DND-41 (cell line): Measurements from ENCODE around the gene PCK2.

Experiments used
- ATAC-seq: fragments of 200-7000 bp; cut with Tn5 transposase; 3 replicates; pipeline ENCODE4 v1.9.1; 2021; ENCODE audit warnings: low read depth; ENCODE audit not compliant: insufficient read depth
- DNase-seq: peaks from one replicate; pipeline ENCODE4 v3.0.0-alpha.2; 2020
- H2AFZ ChIP-seq: 2 replicates; pipeline ENCODE4 v1.6.0; 2012; ENCODE audit warnings: low read depth, low read length
- H3K27ac ChIP-seq: 2 replicates; pipeline ENCODE4 v1.5.1; 2012; ENCODE audit warnings: low read length, inconsistent platforms
- H3K27me3 ChIP-seq: fragments of 200-600 bp; sonication (generic); 2 replicates; pipeline ENCODE4 v1.6.0; 2012; ENCODE audit warnings: low read length, mild to moderate bottlenecking, inconsistent platforms; ENCODE audit not compliant: insufficient read depth, poor library complexity
- H3K36me3 ChIP-seq: 2 replicates; pipeline ENCODE4 v1.5.1; 2012; ENCODE audit warnings: low read length, inconsistent platforms; ENCODE audit not compliant: insufficient read depth
- H3K4me1 ChIP-seq: 2 replicates; pipeline ENCODE4 v1.5.1; 2012; ENCODE audit warnings: mild to moderate bottlenecking, low read length; ENCODE audit not compliant: insufficient read depth
- H3K4me2 ChIP-seq: 2 replicates; pipeline ENCODE4 v1.6.0; 2012; ENCODE audit warnings: mild to moderate bottlenecking, moderate library complexity, low read length, inconsistent platforms; ENCODE audit not compliant: insufficient read depth
- H3K4me3 ChIP-seq, 2 experiments: fragments of 200-600 bp in 1 of 2; shearing (Covaris generic) in 1 of 2; 2 replicates each; pipeline ENCODE4 v1.5.1; 2012 to 2016; ENCODE audit warnings: inconsistent platforms in 2 of 2, low read length in 2 of 2, mild to moderate bottlenecking in 2 of 2, low read depth in 1 of 2, moderate library complexity in 1 of 2
- H3K79me2 ChIP-seq: 2 replicates; pipeline ENCODE4 v1.6.0; 2012; ENCODE audit warnings: low read length, inconsistent platforms; ENCODE audit not compliant: insufficient read depth
- H3K9ac ChIP-seq: 2 replicates; pipeline ENCODE4 v1.6.0; 2012; ENCODE audit warnings: low read depth, mild to moderate bottlenecking, inconsistent platforms, low read length, moderate library complexity
- H3K9me3 ChIP-seq: 2 replicates; pipeline ENCODE4 v1.5.1; 2012; ENCODE audit warnings: low read length, moderate library complexity, mild to moderate bottlenecking, inconsistent platforms; ENCODE audit not compliant: insufficient read depth, severe bottlenecking
- H4K20me1 ChIP-seq: 2 replicates; pipeline ENCODE4 v1.6.0; 2012; ENCODE audit warnings: low read length; ENCODE audit not compliant: insufficient read depth
- CTCF ChIP-seq: IDR thresholded peaks from 2 replicates; pipeline ENCODE4 v1.5.1; 2012; ENCODE audit warnings: borderline replicate concordance, low read length, moderate library complexity, mild to moderate bottlenecking; ENCODE audit not compliant: poor library complexity, severe bottlenecking; ENCODE audit errors: extremely low read depth
- EZH2 ChIP-seq: IDR thresholded peaks from 3 replicates; pipeline ENCODE4 v1.6.1; 2012; ENCODE audit warnings: borderline replicate concordance, low read depth, mild to moderate bottlenecking, moderate library complexity, low read length, inconsistent platforms; ENCODE audit not compliant: severe bottlenecking

The PCK2 gene

GRCh38 chr14:24135834-24136683 is 41.9 kb downstream of the PCK2 start, which contains the start of gene PSME1:
TSS of gene PSME1 (plus strand) at chr14:24136194. CDS start at chr14:24136263, 69 bp downstream.
- ATAC-seq (peak; percentile 87), DNase-seq (peak; percentile 95)
- H3K9me3 ChIP-seq = no peaks in the 10 kb centered on the region
- peak within 1 kb of the TSS; percentile 92 for H2AFZ ChIP-seq
- H3K36me3 ChIP-seq = peaks cover 34% of the 10 kb centered on the region
- H3K79me2 ChIP-seq = peaks cover 51% of the 10 kb centered on the region
- peak within 1 kb of the TSS; percentile 93 for H3K27ac ChIP-seq
- no peaks in the 10 kb centered on the region for H3K27me3 ChIP-seq
- H4K20me1 ChIP-seq = peaks cover 32% of the 10 kb centered on the region; the same call in 1 of the 2 replicates
- TF ChIP-seq CTCF (no peak), EZH2 (no peak)
- peak within 1 kb of the TSS; percentile 74 for H3K4me2 ChIP-seq
- H3K9ac ChIP-seq = peak within 1 kb of the TSS; percentile 100
- H3K4me3 ChIP-seq = peak within 1 kb of the TSS; percentile 95 to 98
- peaks cover 48% of the 10 kb centered on the region for H3K4me1 ChIP-seq

GRCh38 chr14:24136684-24137528 is 42.8 kb downstream of the PCK2 start:
- H3K79me2 ChIP-seq = peaks cover 53% of the 10 kb centered on the region
- peak overlapping the region; percentile 95 to 98 for H3K4me3 ChIP-seq
- H3K36me3 ChIP-seq = peaks cover 36% of the 10 kb centered on the region
- H3K27ac ChIP-seq = peak overlapping the region; percentile 93
- H4K20me1 ChIP-seq = peaks cover 32% of the 10 kb centered on the region; the same call in 1 of the 2 replicates
- DNase-seq (no peak), ATAC-seq (no peak)
- H3K9ac ChIP-seq = peak overlapping the region; percentile 100
- H2AFZ ChIP-seq = peak overlapping the region; percentile 92; the same call in 1 of the 2 replicates
- TF ChIP-seq EZH2 (no peak), CTCF (no peak)
- H3K4me2 ChIP-seq = peak overlapping the region; percentile 74
- peaks cover 50% of the 10 kb centered on the region for H3K4me1 ChIP-seq
- no peaks in the 10 kb centered on the region for H3K9me3 ChIP-seq
- no peaks in the 10 kb centered on the region for H3K27me3 ChIP-seq

GRCh38 chr14:24137529-24138395 is 43.7 kb downstream of the PCK2 start:
- TF ChIP-seq CTCF (no peak), EZH2 (no peak)
- peak overlapping the region; percentile 93 for H3K27ac ChIP-seq
- H3K4me3 ChIP-seq = peak overlapping the region in 1 of 2 experiments; percentile 95; a peak in 2 of 4 replicates
- H2AFZ ChIP-seq = no peak overlapping the region
- H3K79me2 ChIP-seq = peaks cover 53% of the 10 kb centered on the region
- peak overlapping the region; percentile 74 for H3K4me2 ChIP-seq
- peak overlapping the region; percentile 100; the same call in 1 of the 2 replicates for H3K9ac ChIP-seq
- no peaks in the 10 kb centered on the region for H3K9me3 ChIP-seq
- peaks cover 59% of the 10 kb centered on the region for H3K4me1 ChIP-seq
- DNase-seq = no peak
- ATAC-seq = no peak
- peaks cover 37% of the 10 kb centered on the region for H3K36me3 ChIP-seq
- H4K20me1 ChIP-seq = peaks cover 32% of the 10 kb centered on the region; the same call in 1 of the 2 replicates
- no peaks in the 10 kb centered on the region for H3K27me3 ChIP-seq
